Ishikawa (cell line): ENCODE measurements around the gene NAA20.

Experiments used
- CEBPB ChIP-seq: IDR thresholded peaks from 2 replicates; pipeline ENCODE4 v1.6.1; 2012
- CREB1 ChIP-seq: IDR thresholded peaks from 2 replicates; pipeline ENCODE4 v1.6.1; 2012; ENCODE audit warnings: low read depth
- EGR1 ChIP-seq: IDR thresholded peaks from 2 replicates; pipeline ENCODE4 v1.6.1; 2012
- EP300 ChIP-seq: IDR thresholded peaks from 2 replicates; pipeline ENCODE4 v1.6.1; 2012; ENCODE audit warnings: borderline replicate concordance
- FOXM1 ChIP-seq: IDR thresholded peaks from 2 replicates; pipeline ENCODE4 v1.6.1; 2012; ENCODE audit warnings: low read depth, borderline replicate concordance
- NFIC ChIP-seq: IDR thresholded peaks from 2 replicates; pipeline ENCODE4 v1.6.1; 2012
- RAD21 ChIP-seq: IDR thresholded peaks from 2 replicates; pipeline ENCODE4 v1.6.1; 2012; ENCODE audit warnings: low read depth
- TAF1 ChIP-seq: IDR thresholded peaks from 2 replicates; pipeline ENCODE4 v1.6.1; 2012; ENCODE audit warnings: low read depth, mild to moderate bottlenecking
- TCF12 ChIP-seq: IDR thresholded peaks from 2 replicates; pipeline ENCODE4 v1.6.1; 2012; ENCODE audit warnings: low read depth
- TEAD4 ChIP-seq: IDR thresholded peaks from 2 replicates; pipeline ENCODE4 v1.6.1; 2012
- USF1 ChIP-seq: IDR thresholded peaks from 2 replicates; pipeline ENCODE4 v1.6.1; 2012
- YY1 ChIP-seq: IDR thresholded peaks from 2 replicates; pipeline ENCODE4 v1.6.1; 2012; ENCODE audit warnings: low read depth
- ZBTB7A ChIP-seq: IDR thresholded peaks from 2 replicates; pipeline ENCODE4 v1.6.1; 2012; ENCODE audit warnings: low read depth
- TF ChIP-seq, protein P1 (sequence below): IDR thresholded peaks from 2 replicates; pipeline ENCODE4 v1.6.1; 2012
- TF ChIP-seq, protein P2 (sequence below): IDR thresholded peaks from 2 replicates; pipeline ENCODE4 v1.6.1; 2012; ENCODE audit warnings: low read depth, mild to moderate bottlenecking

NAA20 gene

GRCh38 chr20:20024942-20025341, 7.8 kb downstream of the NAA20 start:
- TF ChIP-seq, protein P1, sequence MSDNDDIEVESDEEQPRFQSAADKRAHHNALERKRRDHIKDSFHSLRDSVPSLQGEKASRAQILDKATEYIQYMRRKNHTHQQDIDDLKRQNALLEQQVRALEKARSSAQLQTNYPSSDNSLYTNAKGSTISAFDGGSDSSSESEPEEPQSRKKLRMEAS = no peak
- TF ChIP-seq TEAD4 (no peak), NFIC (no peak), ZBTB7A (no peak), TCF12 (no peak), CEBPB (no peak), FOXM1 (no peak), RAD21 (no peak), YY1 (no peak), EP300 (no peak)
- TF ChIP-seq, protein P2, sequence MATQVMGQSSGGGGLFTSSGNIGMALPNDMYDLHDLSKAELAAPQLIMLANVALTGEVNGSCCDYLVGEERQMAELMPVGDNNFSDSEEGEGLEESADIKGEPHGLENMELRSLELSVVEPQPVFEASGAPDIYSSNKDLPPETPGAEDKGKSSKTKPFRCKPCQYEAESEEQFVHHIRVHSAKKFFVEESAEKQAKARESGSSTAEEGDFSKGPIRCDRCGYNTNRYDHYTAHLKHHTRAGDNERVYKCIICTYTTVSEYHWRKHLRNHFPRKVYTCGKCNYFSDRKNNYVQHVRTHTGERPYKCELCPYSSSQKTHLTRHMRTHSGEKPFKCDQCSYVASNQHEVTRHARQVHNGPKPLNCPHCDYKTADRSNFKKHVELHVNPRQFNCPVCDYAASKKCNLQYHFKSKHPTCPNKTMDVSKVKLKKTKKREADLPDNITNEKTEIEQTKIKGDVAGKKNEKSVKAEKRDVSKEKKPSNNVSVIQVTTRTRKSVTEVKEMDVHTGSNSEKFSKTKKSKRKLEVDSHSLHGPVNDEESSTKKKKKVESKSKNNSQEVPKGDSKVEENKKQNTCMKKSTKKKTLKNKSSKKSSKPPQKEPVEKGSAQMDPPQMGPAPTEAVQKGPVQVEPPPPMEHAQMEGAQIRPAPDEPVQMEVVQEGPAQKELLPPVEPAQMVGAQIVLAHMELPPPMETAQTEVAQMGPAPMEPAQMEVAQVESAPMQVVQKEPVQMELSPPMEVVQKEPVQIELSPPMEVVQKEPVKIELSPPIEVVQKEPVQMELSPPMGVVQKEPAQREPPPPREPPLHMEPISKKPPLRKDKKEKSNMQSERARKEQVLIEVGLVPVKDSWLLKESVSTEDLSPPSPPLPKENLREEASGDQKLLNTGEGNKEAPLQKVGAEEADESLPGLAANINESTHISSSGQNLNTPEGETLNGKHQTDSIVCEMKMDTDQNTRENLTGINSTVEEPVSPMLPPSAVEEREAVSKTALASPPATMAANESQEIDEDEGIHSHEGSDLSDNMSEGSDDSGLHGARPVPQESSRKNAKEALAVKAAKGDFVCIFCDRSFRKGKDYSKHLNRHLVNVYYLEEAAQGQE = no peak

- TF ChIP-seq EP300 (no peak), TEAD4 (no peak), USF1 (no peak), RAD21 (no peak), YY1 (no peak), EGR1 (no peak), FOXM1 (no peak), NFIC (no peak), CEBPB (no peak), TAF1 (no peak), TCF12 (no peak), CREB1 (no peak), ZBTB7A (no peak)
- TF ChIP-seq, protein P2 = no peak
- TF ChIP-seq, protein P1 = no peak
Measured at GRCh38 chr20:20027284-20027683, 10.1 kb downstream of the NAA20 start.

- TF ChIP-seq ZBTB7A (no peak), CEBPB (no peak), TAF1 (no peak), FOXM1 (no peak), NFIC (no peak), USF1 (no peak), TCF12 (no peak), YY1 (no peak), EP300 (no peak), TEAD4 (no peak), RAD21 (no peak), CREB1 (no peak), EGR1 (no peak)
- TF ChIP-seq, protein P1 = no peak
- TF ChIP-seq, protein P2 = no peak
Measured at GRCh38 chr20:20031790-20032189, 14.6 kb downstream of the NAA20 start.

DNA sequence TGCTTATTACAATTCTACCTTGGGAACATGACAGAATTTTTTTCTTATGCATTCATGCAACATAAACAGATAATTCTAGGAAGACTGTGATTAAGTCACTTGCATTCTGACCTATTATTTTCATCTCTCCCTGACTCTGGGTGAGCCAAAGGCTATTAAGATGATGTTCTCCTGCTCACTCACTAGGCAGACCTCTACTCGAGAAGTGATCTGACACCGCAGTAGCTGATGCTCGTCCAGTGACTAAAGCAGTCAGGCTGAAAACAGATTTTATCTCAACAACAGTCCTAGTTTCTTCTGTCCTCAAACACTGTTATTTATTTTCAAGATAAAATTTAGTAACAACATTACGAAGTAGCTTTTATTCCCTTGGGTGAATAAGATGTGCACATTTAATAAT, 17.3 kb downstream of the NAA20 start:
- TF ChIP-seq EP300 = no peak
- no peak for TF ChIP-seq TEAD4
- no peak for TF ChIP-seq EGR1
- no peak for TF ChIP-seq ZBTB7A
- TF ChIP-seq, protein P1 = no peak
- no peak for TF ChIP-seq USF1
- no peak for TF ChIP-seq YY1
- no peak for TF ChIP-seq CREB1
- no peak for TF ChIP-seq TAF1
- no peak for TF ChIP-seq RAD21
